ENCODE results near the gene ZNF445. TPM values are rescaled to one million over a fixed set of nuclear protein-coding genes. Genes with fewer than 3 reads are reported as not detected.

The ZNF445 gene
- total and polyA plus RNA-seq, 2 of the 8 experiments (the other 6 are each of a cell fraction or from before 2014, with no cell fraction given) = 3.3 to 26.3 TPM

DNA sequence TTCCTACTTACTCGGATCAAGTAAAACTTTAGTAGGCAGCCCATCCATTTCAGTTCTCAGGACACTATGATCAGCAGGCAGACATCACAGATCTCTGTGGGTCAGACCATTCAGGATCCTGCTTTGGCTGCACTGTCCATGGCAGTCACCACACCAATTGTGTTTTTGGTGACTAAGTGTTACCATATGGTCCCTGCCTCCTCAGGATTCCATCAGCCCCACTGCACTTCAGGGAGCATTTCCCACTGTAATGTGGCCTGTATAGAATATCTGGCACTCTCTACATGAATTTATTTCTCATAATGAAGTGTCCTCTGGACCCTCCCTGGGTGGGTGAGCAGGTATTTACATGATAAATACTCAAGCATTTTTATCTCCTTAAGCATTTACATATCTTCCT, 41.3 kb downstream of the ZNF445 start:
- Histone ChIP-seq H3K23me2 (ENCODE audit: low read depth, low read length) (0 out of 2 replicates have a peak, but pooled peaks cover 1% of the 10 kb centered on the region), H4K5ac (ENCODE audit: insufficient read length, low read depth, low read length) (no peak overlapping the region), H3K4me1 (replicated peaks in 1 of 4; ENCODE audit: control insufficient read depth in 3 of 4, insufficient read depth in 4 of 4, low read length in 3 of 4) (no peaks in the 10 kb centered on the region), H3K36me3 (ENCODE audit: control insufficient read depth in 2 of 4, insufficient read depth in 4 of 4, low read length in 3 of 4) (no peaks in the 10 kb centered on the region; a peak in 1 of 8 replicates), H3K79me2 (ENCODE audit: control insufficient read depth in 1 of 2, insufficient read depth in 2 of 2, low read length in 2 of 2) (no peaks in the 10 kb centered on the region), H2BK120ac (replicated peaks; ENCODE audit: low read depth, low read length) (no peak overlapping the region), H3K4me3 (ENCODE audit: extremely low read depth in 1 of 4, insufficient read depth in 2 of 4, low read depth in 3 of 4, low read length in 4 of 4) (no peak overlapping the region), H2AFZ (ENCODE audit: low read length) (no peak overlapping the region), H2BK12ac (ENCODE audit: low read depth, low read length) (no peak overlapping the region), H3K27ac (ENCODE audit: low read depth, low read length) (no peak overlapping the region), H3K23ac (ENCODE audit: insufficient read length) (no peak overlapping the region), H3K18ac (ENCODE audit: extremely low read depth, low read length) (no peak overlapping the region), H2BK15ac (ENCODE audit: low read length) (no peak overlapping the region), H2AK5ac (ENCODE audit: low read depth, low read length) (no peak overlapping the region), H3K4me2 (ENCODE audit: insufficient read depth in 1 of 2, low read depth in 2 of 2, low read length in 2 of 2) (no peak overlapping the region), H3K9me3 (ENCODE audit: insufficient read depth in 2 of 2, low read depth in 1 of 2, low read length in 1 of 2) (no peaks in the 10 kb centered on the region), H3K79me1 (ENCODE audit: low read depth, low read length) (no peaks in the 10 kb centered on the region), H4K8ac (ENCODE audit: extremely low read depth, insufficient read depth, low read length) (no peak overlapping the region), H3K14ac (ENCODE audit: insufficient read length) (no peak overlapping the region), H3K4ac (replicated peaks; ENCODE audit: insufficient read length, low read depth, low read length) (no peak overlapping the region), H3K56ac (replicated peaks; ENCODE audit: insufficient read length, low read depth, low read length) (no peak overlapping the region), H2BK20ac (ENCODE audit: low read length) (no peak overlapping the region), H3K27me3 (replicated peaks in 1 of 4; ENCODE audit: control insufficient read depth in 3 of 4, extremely low read depth in 1 of 4, insufficient read depth in 3 of 4, low read length in 3 of 4) (no peaks in the 10 kb centered on the region), H4K20me1 (replicated peaks in 1 of 2; ENCODE audit: control insufficient read depth in 1 of 2, insufficient read depth in 2 of 2, low read length in 2 of 2) (no peaks in the 10 kb centered on the region), H2BK5ac (ENCODE audit: low read depth, low read length) (no peak overlapping the region), H3K9ac (replicated peaks in 1 of 4; ENCODE audit: extremely low read depth in 1 of 4, low read depth in 3 of 4, low read length in 3 of 4) (no peak overlapping the region), H4K91ac (replicated peaks; ENCODE audit: insufficient read length, low read length) (no peak overlapping the region)
- CTCF ChIA-PET (ENCODE audit: partially characterized antibody) = no interaction called here
- no peak for FAIRE-seq
- 100% methylated on average over 1 of the region's 1 CpG; no CpG with 5 or more reads in 1 of the 2 experiments for WGBS, 2 experiments (ENCODE audit: extremely low coverage in 1 of 2, insufficient coverage in 1 of 2, insufficient read length in 1 of 2, insufficient replicate concordance in 2 of 2, low coverage in 1 of 2, low lambda C conversion rate in 2 of 2, missing lambda C conversion rate in 1 of 2)
- POLR2A ChIA-PET (ENCODE audit: partially characterized antibody) = no interaction called here
- DNase-seq (ENCODE audit: low read depth in 1 of 2, low spot score in 2 of 2) = no peak
- TF ChIP-seq MAFK (IDR thresholded peaks at IDR 0.05; ENCODE audit: low read depth, low read length) (no peak), POLR2A (IDR thresholded peaks at IDR 0.05; ENCODE audit: control extremely low read depth in 1 of 2, low read depth in 2 of 2, low read length in 2 of 2) (no peak), KDM5A (IDR thresholded peaks at IDR 0.05; ENCODE audit: low read length) (no peak), RFX5 (IDR thresholded peaks at IDR 0.05; ENCODE audit: borderline replicate concordance, low read depth, low read length) (no peak), TBP (IDR thresholded peaks at IDR 0.05; ENCODE audit: low read depth, low read length) (no peak), EZH2 (IDR thresholded peaks at IDR 0.05; ENCODE audit: low read depth, low read length, severe bottlenecking) (no peak)
- TF ChIP-seq, protein P1, sequence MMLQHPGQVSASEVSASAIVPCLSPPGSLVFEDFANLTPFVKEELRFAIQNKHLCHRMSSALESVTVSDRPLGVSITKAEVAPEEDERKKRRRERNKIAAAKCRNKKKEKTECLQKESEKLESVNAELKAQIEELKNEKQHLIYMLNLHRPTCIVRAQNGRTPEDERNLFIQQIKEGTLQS (IDR thresholded peaks at IDR 0.05; ENCODE audit: insufficient read depth, low read depth, low read length) = no peak
